HUDEP-2 (cell line): ENCODE measurements around the gene SPECC1L.

Experiments
- DNase-seq, 76 experiments: peaks; one replicate each; lab custom pipeline; 2025; ENCODE audit not compliant: unreplicated experiment in 76 of 76; lab: John Stamatoyannopoulos, UW

Gene SPECC1L

GRCh38 chr22:24392218-24392931, 121.7 kb downstream of the SPECC1L start:
- peak in 3 of 76 experiments; percentile 14 to 39 (median 19) for DNase-seq

GRCh38 chr22:24393012-24393559, 122.5 kb downstream of the SPECC1L start:
- DNase-seq, result no peak

DNA sequence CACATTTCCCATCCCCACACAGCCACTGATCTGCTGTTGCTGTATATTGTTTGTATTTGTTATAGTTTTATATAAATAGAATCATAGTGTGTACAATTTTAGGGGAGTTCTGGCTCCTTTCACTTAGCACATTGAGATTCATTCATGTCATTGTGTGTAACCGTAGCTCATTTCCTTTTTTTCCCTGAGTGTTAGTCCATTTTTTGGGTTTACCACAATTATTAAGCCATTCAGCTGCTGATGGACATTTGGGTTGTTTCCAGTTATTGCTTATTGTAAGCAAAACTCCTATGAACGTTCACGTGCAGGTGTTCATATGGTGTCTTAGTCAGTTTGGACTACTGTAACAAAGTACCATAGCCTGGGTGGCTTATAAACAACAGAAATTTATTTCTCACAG, 123.2 kb downstream of the SPECC1L start:
- DNase-seq, result no peak

GRCh38 chr22:24394254-24394653, 123.6 kb downstream of the SPECC1L start:
- DNase-seq, result no peak

DNA sequence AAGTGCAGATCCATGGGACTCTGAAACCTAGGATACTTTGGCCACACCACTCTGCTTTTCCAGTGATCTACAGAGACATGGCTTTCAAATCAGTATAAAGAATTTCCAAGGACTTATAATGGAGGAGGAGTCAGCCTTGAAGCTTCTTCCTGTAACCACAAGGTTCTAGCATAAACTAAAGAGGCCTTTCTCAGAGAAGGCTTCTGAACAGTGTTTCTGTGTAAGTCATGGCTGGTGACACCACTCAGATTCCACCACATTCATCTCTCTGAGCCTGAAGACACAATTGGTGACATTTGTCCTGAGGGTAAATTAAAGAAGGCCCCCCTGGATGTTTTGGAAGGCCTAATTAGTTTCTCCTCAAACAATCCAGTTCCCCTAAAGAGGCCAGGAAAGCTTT, 127.8 kb downstream of the SPECC1L start:
- no peak for DNase-seq

GRCh38 chr22:24400034-24400725, 129.5 kb downstream of the SPECC1L start:
- DNase-seq, result no peak

- DNase-seq, result no peak
Observed at GRCh38 chr22:24400726-24401596, 130.3 kb downstream of the SPECC1L start.

DNA sequence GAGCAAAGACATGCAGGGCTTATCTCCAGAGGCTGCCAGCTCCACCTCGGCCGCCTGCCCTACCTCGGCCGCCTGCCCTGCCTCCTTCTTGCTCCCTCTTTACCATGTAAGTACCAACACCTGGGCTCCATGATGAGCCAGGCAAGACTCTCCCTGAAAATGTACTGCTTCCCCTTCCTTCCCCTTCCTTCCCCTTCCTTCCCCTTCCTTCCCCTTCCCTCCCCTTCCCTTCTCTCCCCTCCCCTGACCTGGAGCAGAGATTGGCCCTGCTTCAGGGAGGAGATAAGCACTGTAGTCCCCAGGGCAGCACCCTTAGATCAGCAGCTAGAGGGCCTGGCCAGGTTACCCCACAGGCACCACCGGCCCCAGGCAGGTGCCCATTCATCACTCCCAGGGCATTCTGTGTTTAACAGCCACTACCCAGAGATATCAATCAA, 131.3 kb downstream of the SPECC1L start:
- DNase-seq, result no peak

DNA sequence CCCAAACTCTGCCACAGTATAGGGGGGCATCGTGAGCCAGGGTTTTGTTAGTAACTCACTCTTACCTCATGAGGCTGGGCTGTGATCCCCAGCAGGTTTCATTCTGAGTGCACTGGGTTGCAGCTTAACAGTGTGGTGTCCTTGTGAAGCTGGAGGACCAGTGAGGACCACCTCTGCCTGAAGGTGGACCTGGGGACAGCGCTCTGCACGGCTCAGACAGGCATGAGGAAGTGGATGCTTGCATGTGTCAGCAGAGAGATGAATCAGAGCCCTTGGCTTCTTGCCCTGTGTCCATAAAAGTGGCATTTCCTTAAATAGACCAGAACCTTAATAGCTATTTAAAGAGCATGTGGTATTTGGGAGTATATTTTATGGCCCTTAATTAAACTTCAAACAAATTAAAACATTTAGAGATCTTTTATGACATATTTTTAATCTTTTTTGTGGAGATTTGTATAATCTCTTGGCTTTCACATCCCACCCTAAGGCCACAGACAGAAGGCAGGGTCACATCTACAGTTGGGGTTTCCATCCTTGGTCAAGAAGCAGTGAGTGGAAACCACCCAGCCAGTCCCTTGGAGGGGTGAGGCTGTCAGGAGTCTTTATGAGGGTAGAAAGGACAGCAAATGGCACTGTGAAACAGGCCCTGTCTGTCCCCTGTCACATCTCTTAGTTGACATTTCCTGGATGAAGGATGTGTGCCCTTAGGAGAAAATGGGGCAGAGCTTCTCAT, 132.0 kb downstream of the SPECC1L start:
- peak in 4 of 76 experiments; percentile 4 to 21 (median 10) for DNase-seq

DNA sequence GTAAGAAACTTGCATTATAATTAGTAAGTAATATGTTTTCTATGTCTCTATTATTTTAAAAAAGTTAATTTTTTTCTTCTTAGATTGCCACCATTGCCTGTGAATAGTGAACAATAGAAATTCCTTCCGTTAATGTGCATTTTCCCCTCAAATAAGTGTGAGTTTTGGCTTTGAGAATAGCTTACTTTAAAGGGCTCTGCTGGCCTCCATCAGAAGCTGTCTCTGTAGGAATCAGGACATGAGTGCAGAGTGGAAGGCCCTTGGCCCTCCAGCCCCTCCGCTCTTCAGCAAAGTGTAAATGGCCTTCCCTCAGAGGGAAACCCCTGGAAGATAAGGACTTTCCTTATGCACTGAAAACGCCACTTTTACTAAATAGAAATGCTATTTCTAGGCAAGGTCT, 132.7 kb downstream of the SPECC1L start:
- no peak for DNase-seq

DNA sequence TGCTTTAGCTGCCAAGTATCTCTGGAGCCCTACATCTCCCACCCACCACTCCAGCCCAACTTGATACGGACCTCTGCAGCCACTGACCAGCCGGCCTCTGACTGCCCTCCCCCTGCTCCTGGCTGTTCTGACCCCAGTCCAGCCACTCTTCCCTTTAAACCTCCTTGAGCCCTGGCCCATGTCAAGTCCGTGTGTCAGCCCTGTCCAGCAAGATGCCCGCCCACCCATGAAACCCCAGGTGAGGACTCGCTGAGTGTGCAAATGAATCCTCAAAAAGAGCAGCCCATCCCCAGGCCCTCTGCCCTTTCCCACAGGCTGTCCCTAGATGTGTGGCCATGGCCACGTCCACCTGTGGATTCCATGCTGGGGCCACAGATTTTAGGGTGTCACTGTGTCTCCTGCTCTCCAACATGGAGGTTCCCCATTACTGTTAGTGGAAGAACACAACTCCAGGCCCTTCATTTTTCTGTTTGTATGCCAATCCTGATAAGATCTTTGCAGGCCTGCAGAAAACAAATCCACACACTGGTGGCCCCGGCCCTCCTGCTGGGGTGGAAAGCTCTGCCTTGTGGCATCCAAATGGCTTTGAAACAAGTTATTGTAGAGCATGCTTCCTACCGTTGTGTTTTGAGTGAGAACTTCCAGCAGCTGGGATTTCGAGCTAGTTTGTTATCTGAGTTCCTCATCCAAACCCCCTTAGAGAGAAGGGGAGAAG, 134.1 kb downstream of the SPECC1L start:
- no peak for DNase-seq

DNA sequence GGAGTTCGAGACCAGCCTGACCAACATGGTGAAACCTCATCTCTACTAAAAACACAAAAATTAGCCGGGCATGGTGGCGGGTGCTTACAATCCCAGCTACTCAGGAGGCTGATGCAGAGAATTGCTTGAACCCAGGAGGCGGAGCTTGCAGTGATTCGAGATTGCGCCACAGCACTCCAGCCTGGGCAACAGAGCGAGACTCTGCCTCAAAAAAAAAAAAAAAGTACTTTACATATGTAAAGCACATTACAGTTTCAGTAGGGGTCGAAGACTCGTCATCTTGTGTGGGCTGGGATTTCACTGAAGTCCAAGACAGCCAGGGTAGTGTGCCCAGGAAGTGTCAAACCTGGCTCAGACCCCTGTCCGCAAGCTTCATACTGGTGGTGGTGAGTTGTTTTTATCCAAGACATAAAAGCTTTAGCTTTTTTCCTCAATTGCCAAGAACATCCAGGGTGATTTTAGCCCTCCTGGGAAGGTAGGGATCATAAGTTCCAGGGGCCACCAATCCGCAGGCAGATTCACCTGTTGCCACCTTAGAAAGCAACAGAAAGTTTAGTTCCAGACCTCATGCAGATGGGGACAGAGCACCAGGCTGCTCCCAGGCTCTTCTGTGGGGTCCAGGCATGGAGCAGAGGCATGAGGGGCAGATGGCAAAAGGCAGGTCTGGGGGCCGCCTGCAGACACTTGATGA, 135.1 kb downstream of the SPECC1L start:
- DNase-seq, result no peak

DNA sequence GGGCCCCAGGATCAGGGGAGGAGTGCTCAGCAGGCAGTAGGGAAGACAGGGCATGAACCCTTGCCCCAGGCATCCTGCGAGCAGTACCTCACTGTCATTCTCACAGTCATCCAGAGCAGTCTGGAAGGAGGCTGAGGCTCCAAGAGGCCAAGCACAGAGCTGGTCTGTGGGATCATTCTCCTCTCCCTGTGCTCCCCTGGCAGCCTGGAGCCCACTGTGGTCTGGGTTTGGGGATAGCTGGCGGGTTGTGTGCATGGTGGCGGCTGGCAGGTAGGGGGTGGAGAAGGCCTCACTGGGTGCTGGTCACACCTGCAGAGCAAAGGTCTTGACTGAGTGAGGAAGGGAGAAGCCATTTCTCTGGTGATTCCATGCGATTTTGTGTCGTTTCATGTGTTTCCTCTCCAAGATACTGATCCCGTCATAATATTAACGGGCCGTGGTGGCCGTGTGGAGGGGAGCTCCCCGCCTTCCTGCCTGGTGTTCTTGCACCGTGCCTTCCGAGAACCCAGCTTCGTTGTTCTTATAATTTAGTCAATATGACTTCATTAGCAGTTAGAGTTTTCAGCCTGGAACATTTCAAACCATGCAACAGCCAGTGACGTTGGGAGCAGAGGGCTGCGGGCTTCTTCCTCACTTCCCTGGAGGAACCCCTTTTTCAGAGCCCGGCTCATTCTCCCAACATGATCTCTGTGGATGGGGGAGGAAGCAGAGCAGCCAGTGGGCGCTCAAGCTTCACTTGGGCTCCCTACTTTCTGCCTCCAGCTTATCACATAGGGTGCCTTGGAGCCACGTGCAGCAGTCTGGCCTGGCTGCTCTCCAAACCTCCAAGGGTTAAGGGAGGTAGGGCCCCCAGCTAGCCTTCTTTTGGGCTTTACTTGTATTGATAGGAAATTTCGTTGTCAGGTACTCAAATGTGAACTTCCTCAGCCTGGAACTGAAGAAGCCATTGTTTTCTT, 136.0 kb downstream of the SPECC1L start:
- DNase-seq, result peak in 67 of 76 experiments; percentile 6 to 66 (median 44)

GRCh38 chr22:24407278-24407665, 136.6 kb downstream of the SPECC1L start:
- no peak for DNase-seq

GRCh38 chr22:24407884-24408283, 137.3 kb downstream of the SPECC1L start:
- no peak for DNase-seq

- DNase-seq, result no peak
Observed at GRCh38 chr22:24408630-24409029, 138.0 kb downstream of the SPECC1L start.

DNA sequence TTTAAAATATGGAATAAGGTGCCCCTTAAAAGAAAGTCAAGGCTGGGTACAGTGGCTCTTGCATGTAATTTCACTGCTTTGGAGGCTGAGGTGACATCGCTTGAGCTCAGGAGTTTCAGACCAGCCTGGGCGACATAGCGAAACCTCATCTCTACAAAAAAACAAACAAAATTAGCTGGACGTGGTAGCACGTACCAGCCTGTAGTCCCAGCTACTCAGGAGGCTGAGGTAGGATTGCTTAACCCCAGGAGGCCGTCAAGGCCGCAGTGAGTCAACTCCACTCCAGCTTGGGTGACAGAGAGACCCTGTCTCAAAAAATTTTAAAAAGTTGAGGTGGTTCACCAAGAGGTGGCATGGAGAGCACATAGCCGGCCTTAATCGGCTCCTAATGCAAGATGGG, 139.1 kb downstream of the SPECC1L start:
- DNase-seq, result no peak
